HG03039 (cell line): ENCODE results near the gene AGMAT.
A peak's percentile ranks its signal among the peaks of the same experiment; 100 is the strongest.
"Not testable (repeated sequence)": the region's sequence is repeated elsewhere in the genome, so short reads cannot be mapped to it uniquely, and the experiment has no call there.

Source experiments
- ATAC-seq: cut with Tn5 transposase; IDR thresholded peaks from one replicate; pipeline ENCODE4 v1.9.1; 2021; ENCODE audit warnings: mild to moderate bottlenecking, moderate library complexity; ENCODE audit not compliant: unreplicated experiment

The AGMAT gene

DNA sequence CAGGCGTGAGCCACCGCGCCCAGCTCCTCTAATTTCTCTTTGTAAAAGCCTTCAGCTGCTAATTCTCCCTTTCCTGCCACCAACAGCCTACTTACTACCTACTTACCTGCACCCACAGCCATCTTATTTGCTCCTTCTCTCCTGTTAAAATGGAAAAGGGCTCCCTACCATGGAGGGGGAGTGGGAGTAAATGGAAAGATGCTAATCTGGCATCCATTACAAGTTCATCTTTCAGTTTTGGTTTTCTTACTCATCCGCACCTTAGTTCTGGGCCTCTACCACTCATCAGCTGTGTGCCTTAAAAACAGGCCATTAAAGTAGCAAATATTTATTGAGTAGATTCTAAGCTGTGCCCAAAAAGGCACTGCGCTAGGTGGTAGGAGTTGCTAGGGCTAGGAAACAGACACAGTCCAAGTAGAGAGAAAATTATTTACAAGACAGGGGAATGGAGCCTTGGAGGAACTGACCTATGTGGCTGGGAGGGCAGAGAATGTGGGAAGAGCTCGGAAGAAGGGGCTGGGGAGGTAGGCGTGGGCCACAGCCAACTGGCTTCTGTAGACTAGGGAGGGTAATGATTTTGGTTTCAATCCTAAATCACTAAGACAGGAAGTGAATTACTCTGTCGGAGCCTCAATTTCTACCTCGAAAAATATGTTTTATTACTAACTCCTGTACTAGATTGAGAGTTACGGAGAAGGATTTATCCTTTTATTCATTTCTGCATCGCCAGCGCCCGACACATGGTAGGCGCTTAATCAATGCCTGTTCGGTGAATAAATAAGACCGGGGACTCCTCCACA, 31.7 kb upstream of the AGMAT start:
- no peak for ATAC-seq

GRCh38 chr1:15610167-15610566, 25.3 kb upstream of the AGMAT start:
- no peak for ATAC-seq

- no peak for ATAC-seq
Measured at GRCh38 chr1:15609631-15610030, 24.8 kb upstream of the AGMAT start.

GRCh38 chr1:15605398-15606383, 20.8 kb upstream of the AGMAT start:
- no peak for ATAC-seq

DNA sequence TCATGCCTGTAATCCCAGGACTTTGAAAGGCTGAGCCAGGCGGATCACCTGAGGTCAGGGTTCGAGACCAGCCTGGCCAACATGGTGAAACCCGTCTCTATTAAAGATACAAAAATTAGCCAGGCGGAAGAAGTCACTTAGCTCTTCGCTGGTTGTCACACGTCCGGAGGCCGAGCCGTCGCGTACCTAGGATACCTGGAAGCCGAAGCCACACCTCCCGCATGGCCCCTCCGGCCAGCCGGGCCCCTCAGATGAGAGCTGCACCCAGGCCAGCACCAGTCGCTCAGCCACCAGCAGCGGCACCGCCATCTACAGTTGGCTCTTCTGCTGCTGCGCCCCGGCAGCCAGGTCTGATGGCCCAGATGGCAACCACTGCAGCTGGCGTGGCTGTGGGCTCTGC, 19.5 kb upstream of the AGMAT start:
- ATAC-seq, result not testable (repeated sequence)

- ATAC-seq, result not testable (repeated sequence)
Measured at GRCh38 chr1:15603966-15604282, 19.1 kb upstream of the AGMAT start.

DNA sequence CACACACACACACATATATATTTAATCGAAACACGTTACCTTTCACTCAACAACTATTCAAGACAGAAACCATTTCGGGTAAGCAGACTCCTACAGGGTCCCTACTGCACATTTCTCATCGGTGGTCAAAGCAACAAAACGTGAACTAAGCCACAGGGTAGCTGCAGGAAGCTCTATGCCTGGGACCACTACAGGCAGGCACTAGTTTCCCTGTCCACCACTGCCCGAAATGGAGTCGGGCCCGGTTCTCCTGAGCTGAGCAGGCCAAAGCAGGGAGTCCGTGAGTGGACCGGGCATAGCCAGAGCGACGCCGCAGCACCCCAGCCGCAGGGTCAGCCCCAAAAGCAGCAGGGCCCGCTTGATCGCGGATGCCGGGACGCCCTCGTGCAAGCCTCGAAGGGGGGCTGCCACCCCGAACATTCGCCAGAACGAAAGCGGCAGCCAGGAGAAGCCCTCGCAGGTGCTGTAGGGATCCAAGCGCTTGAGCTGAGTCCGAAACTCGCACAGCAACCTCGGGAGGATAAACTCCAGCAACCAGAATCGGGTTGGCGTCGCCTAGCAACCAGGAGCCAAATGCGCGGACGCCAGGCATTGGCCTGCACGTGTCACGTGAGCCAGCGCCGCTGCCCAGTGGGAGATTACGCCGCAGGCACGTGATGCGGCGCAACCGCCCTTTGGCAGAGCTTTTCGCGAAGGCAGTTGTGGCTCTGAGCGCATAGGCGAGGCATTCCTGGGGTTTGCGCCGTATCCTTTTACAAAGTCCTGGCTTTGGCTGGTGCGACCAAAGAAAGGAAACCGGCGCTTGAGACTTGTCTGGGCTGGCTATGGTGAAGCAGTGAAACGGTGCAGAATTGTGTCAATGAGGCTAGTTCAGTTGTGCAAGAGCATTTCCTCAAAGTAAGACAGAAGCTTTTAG, 18.5 kb upstream of the AGMAT start:
- peak; percentile 67 for ATAC-seq

GRCh38 chr1:15598436-15598835, 13.6 kb upstream of the AGMAT start:
- ATAC-seq, result no peak

DNA sequence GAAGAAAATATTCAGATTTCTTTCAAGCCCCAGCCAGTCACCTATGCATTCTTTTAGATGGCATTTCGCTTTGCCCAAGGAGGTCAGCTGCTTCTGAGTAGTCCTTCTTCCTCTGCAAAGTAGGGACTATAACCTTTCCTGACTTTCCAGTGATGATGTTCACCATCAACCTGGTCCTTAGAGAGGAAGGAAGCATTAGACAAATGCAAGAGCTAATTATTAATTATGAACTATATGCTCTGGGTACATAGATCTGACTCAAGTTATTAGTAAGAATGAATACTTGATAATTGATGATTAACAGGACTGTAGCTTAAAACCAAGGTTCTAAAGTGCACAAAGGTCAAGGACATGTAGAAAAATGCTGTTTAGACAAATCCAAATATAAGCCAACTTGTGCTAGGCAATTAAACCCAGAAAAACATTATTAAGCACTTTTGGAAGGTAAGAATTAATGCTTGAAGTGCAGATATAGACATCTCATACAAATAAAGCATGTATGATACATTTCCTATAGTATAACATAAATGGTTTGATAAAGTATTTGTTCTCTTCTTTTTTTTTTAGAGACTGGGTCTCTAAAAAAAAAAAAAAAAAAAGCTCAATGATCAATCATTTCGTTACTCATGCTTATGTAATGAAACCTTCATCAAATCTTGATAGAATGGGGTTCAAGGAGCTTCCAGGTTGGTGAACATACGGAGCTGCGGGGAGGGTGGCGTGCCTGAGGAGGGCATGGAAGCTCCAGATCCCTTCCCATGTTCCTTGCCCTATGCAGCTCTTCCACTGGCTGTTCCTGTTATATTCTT, 11.2 kb upstream of the AGMAT start:
- no peak for ATAC-seq

- no peak for ATAC-seq
Measured at GRCh38 chr1:15592285-15592684, 7.4 kb upstream of the AGMAT start.

GRCh38 chr1:15583016-15583706, 1.7 kb downstream of the AGMAT start:
- ATAC-seq, result no peak

- no peak for ATAC-seq
Measured at GRCh38 chr1:15579683-15580047, 5.2 kb downstream of the AGMAT start.

DNA sequence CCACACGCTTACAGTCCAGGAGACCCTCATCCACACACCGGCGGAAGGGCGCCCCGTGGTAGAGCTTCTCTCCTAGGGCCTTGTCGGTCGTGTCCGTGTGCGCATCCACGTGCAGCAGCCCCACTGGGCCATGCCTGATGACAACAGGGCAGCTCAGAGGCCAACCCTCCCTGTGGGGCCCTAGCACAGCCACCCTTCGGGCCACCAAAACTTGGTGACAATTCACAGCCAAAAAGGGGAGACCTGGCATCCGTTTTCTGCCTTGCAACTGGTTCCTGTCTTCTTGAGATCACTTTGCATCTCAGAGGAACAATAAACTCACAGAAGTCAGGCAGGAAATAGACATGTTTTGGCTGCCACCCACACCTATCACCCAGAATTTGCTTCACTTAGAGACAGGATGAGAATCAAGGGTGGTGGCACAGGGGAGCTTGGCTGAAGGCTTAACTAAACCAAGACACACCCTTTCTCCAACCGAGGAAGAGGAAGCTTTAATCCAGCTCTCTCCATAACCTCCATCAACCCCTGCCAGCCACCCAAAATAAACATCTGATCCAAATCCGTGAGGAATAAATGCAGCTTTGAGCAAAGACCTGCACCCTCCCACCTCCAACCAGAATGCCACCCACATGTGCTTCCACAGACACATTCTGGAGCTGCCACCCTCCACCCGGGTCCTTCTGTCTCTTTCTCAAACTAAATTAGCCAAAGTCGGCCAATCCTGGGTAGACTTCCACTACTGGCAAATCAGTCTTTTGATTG, 5.7 kb downstream of the AGMAT start:
- ATAC-seq, result no peak

DNA sequence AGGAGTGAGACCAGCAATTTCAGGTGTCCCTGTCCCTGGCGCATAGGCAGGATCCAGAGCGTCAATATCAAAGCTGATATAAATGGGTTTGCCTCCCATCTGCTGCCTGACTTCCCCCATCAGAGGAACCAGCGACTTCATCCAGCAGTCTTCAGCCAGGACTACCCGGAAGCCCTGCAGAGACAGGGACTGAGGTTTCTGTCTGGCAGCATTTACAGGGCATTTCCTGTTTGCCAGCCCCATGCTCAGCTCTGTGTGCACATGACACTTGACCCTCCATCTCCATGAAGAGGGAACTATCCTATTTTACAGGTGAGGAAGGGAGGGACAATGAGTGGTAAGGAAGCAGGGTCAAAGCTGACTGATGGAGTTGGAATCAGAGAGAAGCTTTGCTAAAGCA, 7.2 kb downstream of the AGMAT start:
- no peak for ATAC-seq

- ATAC-seq, result no peak
Measured at GRCh38 chr1:15575549-15576150, 9.2 kb downstream of the AGMAT start.

DNA sequence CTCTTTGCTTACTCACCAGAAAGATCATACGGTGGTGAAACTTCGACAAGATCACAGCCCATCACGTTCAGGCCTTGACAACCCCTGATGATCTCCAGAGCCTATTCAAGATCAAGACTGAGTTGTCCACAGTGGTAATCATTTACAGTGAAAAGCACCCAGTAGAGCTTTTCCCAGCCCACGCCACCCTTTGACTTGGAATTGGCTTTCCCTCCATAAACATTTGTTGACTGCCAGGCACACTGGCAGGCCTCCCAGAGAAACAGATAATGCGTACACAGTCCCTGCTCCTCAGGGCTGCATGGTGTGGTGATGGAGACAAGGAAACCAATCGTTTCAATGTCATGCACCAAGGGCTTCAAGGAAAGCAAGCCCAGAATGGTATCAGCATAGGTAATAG, 10.1 kb downstream of the AGMAT start:
- no peak for ATAC-seq

- ATAC-seq, result no peak
Measured at GRCh38 chr1:15573477-15573876, 11.4 kb downstream of the AGMAT start.

DNA sequence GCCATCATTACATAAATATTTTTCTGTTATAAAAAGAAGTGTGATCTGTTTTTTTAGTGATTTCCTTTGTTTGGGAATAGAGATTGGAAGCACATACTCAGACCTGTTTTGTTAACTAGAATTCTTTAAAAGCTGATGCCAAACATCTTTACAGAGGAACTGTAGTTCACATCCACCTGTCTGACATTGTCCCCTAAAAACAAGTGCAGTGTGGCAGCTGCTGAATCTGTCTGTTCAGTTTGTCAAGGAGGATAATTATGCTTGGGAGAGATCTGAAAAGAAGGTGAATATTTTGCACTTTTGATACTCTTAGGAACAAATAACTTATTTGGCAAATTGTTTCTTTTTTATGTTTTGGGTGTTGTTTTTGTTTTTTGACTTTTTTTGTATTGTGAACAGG, 13.6 kb downstream of the AGMAT start:
- no peak for ATAC-seq

GRCh38 chr1:15570861-15571260, 14.0 kb downstream of the AGMAT start:
- no peak for ATAC-seq
